ENCODE results near the gene ALG2. TPM values are rescaled to one million over a fixed set of nuclear protein-coding genes. Genes with fewer than 3 reads are reported as not detected.

ALG2 gene
- total RNA-seq, 1 donor from 2014 or later = 17.5 TPM

DNA sequence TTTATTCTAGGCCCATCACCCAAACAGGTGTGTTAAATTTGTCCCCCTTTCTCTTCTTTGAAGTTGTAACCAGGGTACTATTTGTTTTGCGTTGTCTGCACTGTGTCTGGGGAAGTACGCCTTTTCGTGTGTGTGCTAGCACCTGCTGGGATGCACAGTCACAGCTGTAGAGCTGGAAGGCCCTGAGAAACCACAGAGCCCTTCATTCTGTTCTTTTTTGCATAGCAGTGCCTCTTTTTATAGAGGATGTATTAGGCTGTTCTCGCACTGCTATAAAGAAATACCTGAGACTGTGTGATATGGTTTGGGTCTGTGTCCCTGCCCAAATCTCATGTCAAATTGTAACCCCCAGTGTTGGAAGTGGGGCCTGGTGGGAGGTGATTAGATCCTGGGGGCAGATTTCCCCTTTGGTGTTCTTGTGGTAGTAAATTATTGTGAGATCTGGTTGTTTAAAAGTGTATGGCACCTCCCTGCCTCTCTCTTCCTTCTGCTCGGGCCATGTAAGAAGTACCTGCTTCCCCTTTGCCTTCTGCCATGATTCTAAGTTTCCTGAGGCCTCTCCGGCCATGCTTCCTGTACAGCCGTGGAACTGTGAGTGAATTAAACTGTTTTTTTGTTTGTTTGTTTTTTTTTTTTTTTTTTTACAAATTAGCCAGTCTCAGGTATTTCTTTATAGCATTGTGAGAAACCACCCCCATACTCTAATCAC is 14.3 kb upstream of the ALG2 start:
- Mint-ChIP-seq H3K4me3 (no peak overlapping the region), H3K9me3 (no peaks in the 10 kb centered on the region), H3K36me3 (ENCODE audit: low read depth) (no peaks in the 10 kb centered on the region), H3K4me1 (peaks cover 5% of the 10 kb centered on the region), H3K27me3 (ENCODE audit: low read depth) (no peaks in the 10 kb centered on the region), H3K27ac (ENCODE audit: unreplicated experiment) (no peak overlapping the region)
- no peak for DNase-seq (ENCODE audit: low read depth, low spot score)
- TF ChIP-seq, protein P1, sequence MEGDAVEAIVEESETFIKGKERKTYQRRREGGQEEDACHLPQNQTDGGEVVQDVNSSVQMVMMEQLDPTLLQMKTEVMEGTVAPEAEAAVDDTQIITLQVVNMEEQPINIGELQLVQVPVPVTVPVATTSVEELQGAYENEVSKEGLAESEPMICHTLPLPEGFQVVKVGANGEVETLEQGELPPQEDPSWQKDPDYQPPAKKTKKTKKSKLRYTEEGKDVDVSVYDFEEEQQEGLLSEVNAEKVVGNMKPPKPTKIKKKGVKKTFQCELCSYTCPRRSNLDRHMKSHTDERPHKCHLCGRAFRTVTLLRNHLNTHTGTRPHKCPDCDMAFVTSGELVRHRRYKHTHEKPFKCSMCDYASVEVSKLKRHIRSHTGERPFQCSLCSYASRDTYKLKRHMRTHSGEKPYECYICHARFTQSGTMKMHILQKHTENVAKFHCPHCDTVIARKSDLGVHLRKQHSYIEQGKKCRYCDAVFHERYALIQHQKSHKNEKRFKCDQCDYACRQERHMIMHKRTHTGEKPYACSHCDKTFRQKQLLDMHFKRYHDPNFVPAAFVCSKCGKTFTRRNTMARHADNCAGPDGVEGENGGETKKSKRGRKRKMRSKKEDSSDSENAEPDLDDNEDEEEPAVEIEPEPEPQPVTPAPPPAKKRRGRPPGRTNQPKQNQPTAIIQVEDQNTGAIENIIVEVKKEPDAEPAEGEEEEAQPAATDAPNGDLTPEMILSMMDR (conservative IDR thresholded peaks at IDR 0.05) = no peak

DNA sequence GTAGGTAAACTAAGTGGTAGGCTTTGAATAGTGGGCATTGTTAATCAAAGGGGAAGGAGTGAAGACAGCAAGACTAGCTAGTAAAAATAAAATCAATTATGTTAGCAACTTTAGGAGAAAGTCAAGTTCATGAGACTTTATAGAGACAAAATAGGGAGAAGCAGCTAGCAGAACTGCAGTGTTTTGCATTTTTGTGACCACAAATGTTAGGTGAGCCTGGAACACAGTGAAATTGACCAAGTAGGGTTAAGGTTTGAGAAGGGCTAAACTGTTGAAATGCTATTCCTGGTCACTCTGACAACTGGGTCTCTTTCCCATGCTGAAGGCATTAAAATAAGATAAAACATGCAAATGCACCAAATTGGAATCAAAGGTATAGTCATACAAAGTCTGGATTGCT is 13.3 kb upstream of the ALG2 start:
- DNase-seq (ENCODE audit: low read depth, low spot score) = no peak
- Mint-ChIP-seq H3K27me3 (ENCODE audit: low read depth) (no peaks in the 10 kb centered on the region), H3K36me3 (ENCODE audit: low read depth) (no peaks in the 10 kb centered on the region), H3K27ac (ENCODE audit: unreplicated experiment) (no peak overlapping the region), H3K4me1 (peaks cover 2% of the 10 kb centered on the region), H3K9me3 (no peaks in the 10 kb centered on the region), H3K4me3 (no peak overlapping the region)
- TF ChIP-seq, protein P1 (conservative IDR thresholded peaks at IDR 0.05) = no peak

DNA sequence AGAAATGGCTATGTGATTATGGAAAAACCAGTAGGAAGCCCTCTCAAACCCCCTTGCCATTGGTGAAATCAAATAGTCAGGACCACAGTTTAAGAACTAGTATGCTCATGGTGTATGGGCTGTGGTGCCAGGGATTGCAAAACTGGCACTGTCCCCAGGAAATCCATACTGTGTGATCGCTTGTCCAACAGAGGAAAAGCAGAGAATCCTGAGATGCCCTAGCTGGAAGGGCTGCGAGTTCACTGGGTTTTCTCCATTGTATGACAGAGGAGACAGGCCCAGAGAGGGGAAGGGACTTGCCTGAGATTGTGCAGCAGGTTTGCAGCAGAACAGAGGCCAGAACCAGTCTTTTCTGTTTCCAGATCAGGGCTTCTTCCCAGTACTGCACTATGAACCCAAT is 12.9 kb upstream of the ALG2 start:
- TF ChIP-seq, protein P1 (conservative IDR thresholded peaks at IDR 0.05) = no peak
- Mint-ChIP-seq H3K4me1 (no peaks in the 10 kb centered on the region), H3K27me3 (ENCODE audit: low read depth) (no peaks in the 10 kb centered on the region), H3K4me3 (no peak overlapping the region), H3K27ac (ENCODE audit: unreplicated experiment) (no peak overlapping the region), H3K9me3 (no peaks in the 10 kb centered on the region), H3K36me3 (ENCODE audit: low read depth) (no peaks in the 10 kb centered on the region)
- DNase-seq (ENCODE audit: low read depth, low spot score) = no peak

DNA sequence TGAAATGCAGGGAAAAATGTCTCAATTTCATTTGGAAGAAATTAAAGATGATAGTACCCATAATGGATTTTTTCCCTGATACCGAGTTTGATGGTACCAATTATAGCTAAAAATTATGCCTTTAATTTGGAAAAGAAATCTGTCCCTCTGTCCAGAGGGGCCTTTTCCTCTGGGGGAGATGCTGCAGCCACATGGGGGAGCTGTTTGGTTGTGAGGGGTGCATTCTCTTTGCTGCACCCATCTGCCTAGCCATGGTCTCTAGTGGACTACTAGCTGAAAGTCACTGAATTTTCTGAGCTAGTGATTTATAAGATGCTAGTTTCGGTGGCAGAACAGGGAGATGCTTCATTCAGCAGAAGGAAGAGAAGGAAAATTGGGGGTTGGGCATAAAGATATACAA is 10.0 kb upstream of the ALG2 start:
- Mint-ChIP-seq H3K27me3 (ENCODE audit: low read depth) (no peaks in the 10 kb centered on the region), H3K4me1 (no peaks in the 10 kb centered on the region), H3K9me3 (no peaks in the 10 kb centered on the region), H3K27ac (ENCODE audit: unreplicated experiment) (no peak overlapping the region), H3K36me3 (ENCODE audit: low read depth) (peaks cover 2% of the 10 kb centered on the region), H3K4me3 (no peak overlapping the region)
- DNase-seq (ENCODE audit: low read depth, low spot score) = peak; percentile 9
- TF ChIP-seq, protein P1 (conservative IDR thresholded peaks at IDR 0.05) = peak; percentile 53

DNA sequence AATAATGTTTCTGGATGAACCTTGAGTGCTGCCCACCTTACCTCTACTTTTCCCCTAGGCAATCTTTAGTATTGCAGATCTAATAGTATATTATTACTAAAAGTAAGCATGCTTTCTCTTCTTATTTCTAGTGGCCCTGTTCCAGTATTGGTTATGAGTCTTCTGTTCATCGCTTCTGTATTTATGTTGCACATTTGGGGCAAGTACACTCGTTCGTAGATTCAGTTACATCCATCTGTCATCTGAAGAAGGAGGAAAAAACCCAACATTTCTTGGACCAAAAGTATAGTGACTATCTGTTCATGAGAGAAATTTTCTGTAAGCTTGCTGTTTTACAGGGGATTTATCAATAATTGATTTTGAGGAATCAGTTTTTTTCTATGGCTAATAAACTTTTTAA is 8.5 kb upstream of the ALG2 start:
- TF ChIP-seq, protein P1 (conservative IDR thresholded peaks at IDR 0.05) = no peak

More for the DNA sequence above, 8.5 kb upstream of the ALG2 start:
- Mint-ChIP-seq H3K4me1 (no peaks in the 10 kb centered on the region), H3K9me3 (no peaks in the 10 kb centered on the region), H3K36me3 (ENCODE audit: low read depth) (peaks cover 2% of the 10 kb centered on the region), H3K27ac (ENCODE audit: unreplicated experiment) (no peak overlapping the region), H3K27me3 (ENCODE audit: low read depth) (no peaks in the 10 kb centered on the region), H3K4me3 (no peak overlapping the region)
- no peak for DNase-seq (ENCODE audit: low read depth, low spot score)

Measured in neural crest cell (in vitro differentiated cells).